ENCODE measurements around the gene OR10AD1. TPM values are rescaled to one million over a fixed set of nuclear protein-coding genes. Genes with fewer than 3 reads are reported as not detected.

Gene OR10AD1
- total and polyA plus RNA-seq, 9 of the 15 experiments (the other 6 are each of a cell fraction or from before 2014, with no cell fraction given) = not detected

GRCh38 chr12:48198985-48199384 is 4.1 kb downstream of the OR10AD1 start (continued):
- TF ChIP-seq ZBTB11 (CRISPR knock-in tag; IDR thresholded peaks at IDR 0.05) = no peak; a peak in 1 of 6 replicates
- TF ChIP-seq GATAD2B (IDR thresholded peaks at IDR 0.05; ENCODE audit: borderline replicate concordance) = no peak
- TF ChIP-seq BCLAF1 (IDR thresholded peaks at IDR 0.05; ENCODE audit: borderline replicate concordance in 1 of 2, control insufficient read depth in 1 of 2, low read depth in 2 of 2, low read length in 1 of 2) = no peak
- TF ChIP-seq POU5F1 (IDR thresholded peaks at IDR 0.05; ENCODE audit: borderline replicate concordance, low read depth, low read length, partially characterized antibody) = no peak
- TF ChIP-seq LARP7 (IDR thresholded peaks at IDR 0.05) = no peak
- no peak for TF ChIP-seq ZBTB9 (CRISPR knock-in tag; IDR thresholded peaks at IDR 0.05)
- TF ChIP-seq FOXP4 (CRISPR knock-in tag; IDR thresholded peaks at IDR 0.05; ENCODE audit: borderline replicate concordance) = no peak
- no peak for TF ChIP-seq ZNF274 (IDR thresholded peaks at IDR 0.05; ENCODE audit: borderline replicate concordance, low read depth, low read length)
- 0 out of 4 replicates have a peak, but pooled peaks have one; percentile 6 to 9 for TF ChIP-seq MLLT1 (IDR thresholded peaks at IDR 0.05)
- TF ChIP-seq ARID3B (CRISPR knock-in tag; IDR thresholded peaks at IDR 0.05; ENCODE audit: borderline replicate concordance) = no peak
- no peak for TF ChIP-seq USF1 (CRISPR knock-in tag; IDR thresholded peaks at IDR 0.05)

Data from K562 (cell line).